ENCODE results near the gene MRPL43. TPM values are rescaled to one million over a fixed set of nuclear protein-coding genes. Genes with fewer than 3 reads are reported as not detected.
A peak's percentile ranks its signal among the peaks of the same experiment; 100 is the strongest.
"Not testable (repeated sequence)": the region's sequence is repeated elsewhere in the genome, so short reads cannot be mapped to it uniquely, and the experiment has no call there.

The MRPL43 gene
- total RNA-seq, 1 experiment from 2014 or later: 69.4 TPM

- Histone ChIP-seq H3K4me1 (replicated peaks) (peaks cover 6% of the 10 kb centered on the region), H3K27me3 (replicated peaks) (no peaks in the 10 kb centered on the region), H3K4me3 (no peak overlapping the region), H3K27ac (no peak overlapping the region), H3K9me3 (replicated peaks) (no peaks in the 10 kb centered on the region), H3K36me3 (peaks cover 28% of the 10 kb centered on the region)
- no peak for DNase-seq (ENCODE audit: low read depth in 1 of 2, low spot score in 2 of 2)
These were observed 8.4 kb downstream of the MRPL43 start for GRCh38 chr10:100978901-100979195.

- H3K27me3 ChIP-seq (replicated peaks): no peaks in the 10 kb centered on the region
- peaks cover 28% of the 10 kb centered on the region for H3K36me3 ChIP-seq
- no peak overlapping the region for H3K27ac ChIP-seq
- peaks cover 6% of the 10 kb centered on the region for H3K4me1 ChIP-seq (replicated peaks)
- DNase-seq (ENCODE audit: low read depth in 1 of 2, low spot score in 2 of 2): peak in 1 of 2 experiments; percentile 30
- no peaks in the 10 kb centered on the region for H3K9me3 ChIP-seq (replicated peaks)
- H3K4me3 ChIP-seq: no peak overlapping the region
These were observed 9.0 kb downstream of the MRPL43 start for GRCh38 chr10:100978121-100978900.

GRCh38 chr10:100977436-100977835, 9.9 kb downstream of the MRPL43 start:
- Histone ChIP-seq H3K36me3 (peaks cover 22% of the 10 kb centered on the region), H3K4me3 (no peak overlapping the region), H3K4me1 (replicated peaks) (peaks cover 6% of the 10 kb centered on the region), H3K27ac (no peak overlapping the region), H3K9me3 (replicated peaks) (no peaks in the 10 kb centered on the region), H3K27me3 (replicated peaks) (no peaks in the 10 kb centered on the region)
- peak in 1 of 2 experiments; percentile 13 for DNase-seq (ENCODE audit: low read depth in 1 of 2, low spot score in 2 of 2)

GRCh38 chr10:100976906-100977305, 10.4 kb downstream of the MRPL43 start:
- DNase-seq (ENCODE audit: low read depth in 1 of 2, low spot score in 2 of 2): no peak
- no peaks in the 10 kb centered on the region for H3K27me3 ChIP-seq (replicated peaks)
- H3K4me1 ChIP-seq (replicated peaks): peaks cover 10% of the 10 kb centered on the region
- H3K27ac ChIP-seq: no peak overlapping the region
- H3K36me3 ChIP-seq: peaks cover 18% of the 10 kb centered on the region
- no peak overlapping the region for H3K4me3 ChIP-seq
- H3K9me3 ChIP-seq (replicated peaks): no peaks in the 10 kb centered on the region

GRCh38 chr10:100975397-100975796, 11.9 kb downstream of the MRPL43 start:
- H3K4me3 ChIP-seq; H3K36me3 ChIP-seq; H3K27me3 ChIP-seq (replicated peaks); DNase-seq (ENCODE audit: low read depth in 1 of 2, low spot score in 2 of 2); H3K9me3 ChIP-seq (replicated peaks); H3K27ac ChIP-seq: not testable (repeated sequence)
- H3K4me1 ChIP-seq (replicated peaks): peaks cover 13% of the 10 kb centered on the region

GRCh38 chr10:100972904-100973535, 14.3 kb downstream of the MRPL43 start:
- no peaks in the 10 kb centered on the region for H3K36me3 ChIP-seq
- H3K4me3 ChIP-seq: no peak overlapping the region
- H3K27ac ChIP-seq: no peak overlapping the region
- H3K4me1 ChIP-seq (replicated peaks): peaks cover 24% of the 10 kb centered on the region
- no peaks in the 10 kb centered on the region for H3K9me3 ChIP-seq (replicated peaks)
- no peak for DNase-seq (ENCODE audit: low read depth in 1 of 2, low spot score in 2 of 2)
- no peaks in the 10 kb centered on the region for H3K27me3 ChIP-seq (replicated peaks)

GRCh38 chr10:100972115-100972903, 15.0 kb downstream of the MRPL43 start:
- H3K9me3 ChIP-seq (replicated peaks): no peaks in the 10 kb centered on the region
- no peak overlapping the region for H3K4me3 ChIP-seq
- no peak overlapping the region for H3K27ac ChIP-seq
- peaks cover 24% of the 10 kb centered on the region for H3K4me1 ChIP-seq (replicated peaks)
- H3K36me3 ChIP-seq: 0 out of 2 replicates have a peak, but pooled peaks cover under 1% of the 10 kb centered on the region
- H3K27me3 ChIP-seq (replicated peaks): no peaks in the 10 kb centered on the region
- DNase-seq (ENCODE audit: low read depth in 1 of 2, low spot score in 2 of 2): no peak

- peaks cover 24% of the 10 kb centered on the region for H3K4me1 ChIP-seq (replicated peaks)
- H3K36me3 ChIP-seq: peaks cover 10% of the 10 kb centered on the region
- H3K27ac ChIP-seq: no peak overlapping the region
- no peaks in the 10 kb centered on the region for H3K9me3 ChIP-seq (replicated peaks)
- no peaks in the 10 kb centered on the region for H3K27me3 ChIP-seq (replicated peaks)
- no peak overlapping the region for H3K4me3 ChIP-seq
- no peak for DNase-seq (ENCODE audit: low read depth in 1 of 2, low spot score in 2 of 2)
These were observed 16.1 kb downstream of the MRPL43 start for GRCh38 chr10:100970914-100971811.

- Histone ChIP-seq H3K27me3 (replicated peaks) (no peaks in the 10 kb centered on the region), H3K4me1 (replicated peaks) (peaks cover 20% of the 10 kb centered on the region), H3K9me3 (replicated peaks) (no peaks in the 10 kb centered on the region), H3K27ac (no peak overlapping the region), H3K4me3 (no peak overlapping the region), H3K36me3 (peaks cover 15% of the 10 kb centered on the region)
- DNase-seq (ENCODE audit: low read depth in 1 of 2, low spot score in 2 of 2): no peak
These were observed 17.0 kb downstream of the MRPL43 start for GRCh38 chr10:100970076-100970913.

- Histone ChIP-seq H3K4me3 (peak within 1 kb of the TSS; percentile 39), H3K27me3 (replicated peaks) (no peaks in the 10 kb centered on the region), H3K27ac (no peak within 1 kb of the TSS), H3K9me3 (replicated peaks) (no peaks in the 10 kb centered on the region), H3K4me1 (replicated peaks) (peaks cover 18% of the 10 kb centered on the region), H3K36me3 (peaks cover 19% of the 10 kb centered on the region)
- DNase-seq (ENCODE audit: low read depth in 1 of 2, low spot score in 2 of 2): peak; percentile 31 to 63
These were observed 17.9 kb downstream of the MRPL43 start, which contains the start of gene SEMA4G for GRCh38 chr10:100969187-100970075. Gene SEMA4G, plus strand, starts transcription at chr10:100969504. Its CDS starts 3,409 bp downstream, at chr10:100972913.

GRCh38 chr10:100968863-100969186, 18.5 kb downstream of the MRPL43 start:
- H3K27ac ChIP-seq: no peak overlapping the region
- H3K9me3 ChIP-seq (replicated peaks): no peaks in the 10 kb centered on the region
- peak overlapping the region; percentile 39 for H3K4me3 ChIP-seq
- no peak for DNase-seq (ENCODE audit: low read depth in 1 of 2, low spot score in 2 of 2)
- H3K4me1 ChIP-seq (replicated peaks): peaks cover 18% of the 10 kb centered on the region
- H3K27me3 ChIP-seq (replicated peaks): no peaks in the 10 kb centered on the region
- peaks cover 25% of the 10 kb centered on the region for H3K36me3 ChIP-seq
